ENCODE data around the gene IFI35.

GRCh38 chr17:43011728-43012472 lies 5.3 kb downstream of the IFI35 start:
- TF ChIP-seq CTCF (tag by site-specific recombination; IDR thresholded peaks at IDR 0.05) (no peak), ZNF292 (tag by site-specific recombination; IDR thresholded peaks at IDR 0.05; ENCODE audit: borderline replicate concordance, low read depth) (no peak), REST (tag by site-specific recombination; IDR thresholded peaks at IDR 0.05) (no peak), ZNF639 (tag by site-specific recombination; IDR thresholded peaks at IDR 0.05) (no peak), KLF10 (tag by site-specific recombination; IDR thresholded peaks at IDR 0.05) (no peak), ZNF174 (tag by site-specific recombination; IDR thresholded peaks at IDR 0.05) (no peak), ZBTB10 (tag by site-specific recombination; IDR thresholded peaks at IDR 0.05) (no peak), TCF7L2 (IDR thresholded peaks at IDR 0.05; ENCODE audit: borderline replicate concordance, low read depth, low read length) (no peak), ZNF747 (tag by site-specific recombination; IDR thresholded peaks at IDR 0.05) (no peak), ZNF514 (tag by site-specific recombination; IDR thresholded peaks at IDR 0.05) (no peak), ZNF274 (IDR thresholded peaks at IDR 0.05; ENCODE audit: low read length) (no peak), ZNF274 (tag by site-specific recombination; IDR thresholded peaks at IDR 0.05; ENCODE audit: borderline replicate concordance) (no peak), ZNF280D (tag by site-specific recombination; IDR thresholded peaks at IDR 0.05) (no peak)

All from HEK293 (cell line).